Anterior cingulate cortex (tissue), 58 donors: ENCODE results near the gene INPP5A.

Source experiments
- DNase-seq, 58 donors: peaks; one replicate each; lab custom pipeline; 2025; lab: John Stamatoyannopoulos, UW

INPP5A gene

DNA sequence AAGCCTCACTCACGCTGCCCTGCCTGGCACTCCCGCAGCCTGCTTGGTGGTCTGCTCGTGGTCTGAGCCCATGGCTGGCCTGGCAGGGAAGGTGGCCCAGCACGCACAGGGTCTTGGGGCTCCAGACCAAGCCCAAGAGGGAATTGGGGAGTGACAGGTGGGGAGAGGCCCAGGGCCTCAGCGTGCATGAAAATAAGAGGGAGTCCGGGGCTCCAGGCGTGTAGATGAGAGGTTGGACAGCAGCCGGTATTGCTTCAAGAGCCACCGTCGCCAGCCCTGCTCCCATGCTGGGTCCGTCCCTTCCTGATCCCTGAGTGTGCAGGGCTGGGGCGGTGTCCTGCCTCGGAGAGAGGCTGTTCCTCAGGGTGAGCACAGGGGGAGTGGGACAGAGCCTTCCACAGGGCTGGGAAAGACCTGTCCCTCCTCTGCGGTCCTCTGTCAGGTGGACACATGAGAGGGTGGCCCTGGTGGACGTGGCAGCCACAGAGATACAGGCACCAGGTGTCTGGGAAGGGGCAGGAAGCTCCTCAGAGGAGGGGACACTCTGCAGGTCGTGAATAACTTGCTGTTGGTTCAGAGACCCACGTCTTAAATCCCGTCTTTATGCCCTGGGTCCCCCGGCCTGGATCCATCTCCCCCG lies 113.1 kb downstream of the INPP5A start:
- DNase-seq, result no peak

GRCh38 chr10:132651511-132652029 lies 114.0 kb downstream of the INPP5A start:
- no peak for DNase-seq

- no peak for DNase-seq
Measured at GRCh38 chr10:132652446-132652845, 114.9 kb downstream of the INPP5A start.

GRCh38 chr10:132652936-132653590 lies 115.5 kb downstream of the INPP5A start:
- DNase-seq, result no peak

- no peak for DNase-seq
Measured at GRCh38 chr10:132653721-132654120, 116.1 kb downstream of the INPP5A start.

- no peak for DNase-seq
Measured at GRCh38 chr10:132654121-132654571, 116.6 kb downstream of the INPP5A start.

- DNase-seq, result peak in 52 of 58 donors; percentile 13 to 81 (median 50)
Measured at GRCh38 chr10:132654708-132655661, 117.4 kb downstream of the INPP5A start.

DNA sequence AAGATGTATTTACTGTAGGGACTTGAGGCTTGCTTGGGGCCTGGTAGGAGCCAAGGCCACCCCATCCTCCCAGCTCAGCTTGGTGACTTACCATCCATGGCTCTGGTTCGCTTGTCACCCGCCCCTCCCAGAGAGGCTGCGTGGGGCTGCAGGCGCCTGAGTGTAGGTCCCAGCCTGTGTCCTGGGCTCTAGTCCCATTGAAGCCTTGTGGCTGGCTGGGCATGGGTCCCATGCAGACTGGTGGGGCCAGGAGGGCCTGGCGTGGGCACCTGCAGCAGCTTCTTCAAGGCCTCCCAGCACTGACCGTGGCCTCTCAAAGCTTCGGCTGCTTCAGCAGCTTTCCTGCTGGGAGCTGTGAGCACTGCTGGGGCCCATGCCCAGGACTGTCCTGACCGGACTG lies 118.1 kb downstream of the INPP5A start:
- DNase-seq, result no peak

DNA sequence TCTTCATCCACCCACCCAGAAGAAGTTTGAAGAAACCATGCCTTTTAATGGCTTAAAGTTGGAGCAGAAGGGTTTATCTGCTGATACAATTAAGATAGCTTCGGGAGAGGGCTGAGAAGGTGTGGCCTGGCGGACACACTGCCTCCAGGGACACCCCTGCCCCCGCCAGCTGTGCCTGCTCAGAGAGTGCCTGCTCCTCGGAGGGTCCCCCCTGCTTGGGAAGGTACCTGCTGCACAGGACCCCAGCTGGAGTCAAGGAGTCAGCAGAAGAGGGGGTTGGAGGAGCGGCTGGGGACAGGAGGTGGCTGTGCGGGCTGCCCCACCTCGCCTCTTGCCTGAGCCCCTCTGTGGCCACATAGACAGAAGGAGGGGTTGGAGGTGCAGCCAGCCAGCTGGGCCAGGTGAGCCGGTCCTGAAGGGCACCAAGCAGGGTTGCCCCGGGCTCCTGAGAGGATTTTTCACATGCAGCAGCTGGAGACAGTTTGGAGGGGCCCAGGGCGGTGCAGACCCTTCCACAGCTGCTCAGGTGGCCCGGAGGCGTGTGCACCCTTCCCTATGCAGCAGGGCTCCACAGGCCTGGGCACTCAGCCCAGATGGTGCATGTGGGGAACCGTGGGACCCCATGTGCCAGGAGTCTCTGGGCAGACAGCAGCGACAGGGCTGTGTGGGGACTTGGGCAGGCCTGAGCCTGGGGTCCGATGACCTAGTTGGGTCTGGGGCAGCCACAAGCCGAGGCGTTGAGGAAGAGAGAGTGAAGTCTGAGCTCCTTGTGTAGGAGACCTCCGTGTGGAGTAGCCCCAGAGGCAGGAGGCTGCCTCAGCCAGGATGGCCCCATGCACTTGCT lies 118.9 kb downstream of the INPP5A start:
- DNase-seq, result no peak

DNA sequence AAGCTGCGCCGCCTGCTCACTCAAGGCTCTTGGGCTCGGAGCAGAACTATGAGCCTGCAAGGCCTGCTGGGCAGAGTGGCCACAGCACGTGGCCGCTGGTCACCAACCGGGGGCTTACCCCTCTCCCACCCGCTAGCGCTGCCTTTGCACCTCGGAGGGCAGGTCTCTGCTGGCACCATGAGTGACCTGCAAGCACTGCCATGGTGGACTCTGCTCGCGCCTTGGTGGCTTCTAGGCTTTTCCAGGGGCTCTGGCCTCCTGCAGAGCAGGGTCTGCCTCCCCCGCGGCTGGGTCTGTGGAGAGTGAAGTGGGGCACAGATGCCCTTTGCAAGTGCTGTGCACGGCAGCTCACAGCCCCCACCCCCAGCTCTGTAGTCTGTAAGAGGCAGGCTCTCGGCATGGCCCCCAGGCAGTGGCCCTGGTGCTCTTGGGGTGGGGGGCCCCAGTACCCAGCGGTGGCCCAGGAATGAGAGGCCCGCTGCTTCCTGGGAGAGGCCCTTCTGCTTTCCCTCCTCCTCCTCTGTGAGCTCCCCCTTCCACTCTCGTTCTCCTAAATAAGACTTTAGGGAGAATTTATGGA lies 119.6 kb downstream of the INPP5A start:
- DNase-seq, result no peak

DNA sequence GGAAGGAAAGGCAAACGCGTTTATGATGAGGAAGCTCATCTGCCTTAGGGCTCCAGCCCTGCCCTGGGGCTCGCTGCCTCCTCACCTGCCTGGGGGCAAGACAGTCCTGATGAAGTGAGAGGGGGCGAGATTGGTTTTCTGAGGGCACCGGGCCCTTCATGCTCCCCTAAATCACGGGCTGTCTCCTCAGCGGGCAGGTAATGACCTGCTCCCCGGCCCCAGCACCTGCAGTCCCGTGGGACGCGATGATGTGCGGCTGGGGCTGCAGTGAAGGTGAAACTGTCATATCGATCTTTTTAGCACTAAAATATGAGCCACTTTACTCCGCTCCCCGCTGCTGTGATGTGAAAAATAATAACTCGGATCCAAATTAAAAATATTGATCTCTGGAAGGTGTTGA lies 120.2 kb downstream of the INPP5A start:
- no peak for DNase-seq

GRCh38 chr10:132658546-132659205 lies 121.1 kb downstream of the INPP5A start:
- DNase-seq, result no peak

GRCh38 chr10:132659206-132660091 lies 121.9 kb downstream of the INPP5A start:
- no peak for DNase-seq

GRCh38 chr10:132660385-132660784 lies 122.8 kb downstream of the INPP5A start:
- DNase-seq, result no peak

- no peak for DNase-seq
Measured at GRCh38 chr10:132662186-132662920, 124.8 kb downstream of the INPP5A start.

DNA sequence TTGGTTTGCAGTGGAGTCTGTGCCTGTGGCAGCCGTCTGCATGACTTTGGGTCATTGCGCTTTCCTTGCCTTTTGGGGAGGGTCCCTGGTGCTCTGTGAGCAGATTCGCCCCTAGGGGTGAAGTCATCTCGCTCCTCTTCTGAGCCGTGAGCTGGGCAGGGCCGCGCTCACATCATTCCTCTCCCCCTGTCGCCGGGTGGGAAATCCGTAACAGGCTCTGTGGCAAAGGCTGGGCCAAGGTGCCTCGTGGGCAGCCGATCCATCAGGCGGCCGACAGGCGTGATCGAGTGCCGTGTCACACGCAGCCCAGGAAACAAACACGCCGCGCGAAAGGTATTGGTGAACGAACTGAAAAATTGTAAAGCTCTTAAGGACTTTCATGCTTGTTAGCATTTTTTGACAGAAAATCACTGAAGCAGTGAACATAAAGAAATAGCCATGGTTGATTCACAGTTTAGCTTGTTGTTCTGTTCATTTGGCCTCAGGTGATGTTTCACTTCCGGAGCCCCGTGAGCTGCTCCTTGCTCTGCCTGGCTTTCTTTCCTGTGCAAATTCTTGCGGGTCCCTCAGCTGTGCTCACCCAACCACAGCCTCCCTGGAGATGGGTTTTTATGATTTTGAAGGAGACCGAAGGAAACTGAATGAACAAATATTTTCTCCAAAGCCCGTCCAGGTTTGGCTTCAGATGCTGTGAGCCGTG lies 126.2 kb downstream of the INPP5A start:
- DNase-seq, result no peak

DNA sequence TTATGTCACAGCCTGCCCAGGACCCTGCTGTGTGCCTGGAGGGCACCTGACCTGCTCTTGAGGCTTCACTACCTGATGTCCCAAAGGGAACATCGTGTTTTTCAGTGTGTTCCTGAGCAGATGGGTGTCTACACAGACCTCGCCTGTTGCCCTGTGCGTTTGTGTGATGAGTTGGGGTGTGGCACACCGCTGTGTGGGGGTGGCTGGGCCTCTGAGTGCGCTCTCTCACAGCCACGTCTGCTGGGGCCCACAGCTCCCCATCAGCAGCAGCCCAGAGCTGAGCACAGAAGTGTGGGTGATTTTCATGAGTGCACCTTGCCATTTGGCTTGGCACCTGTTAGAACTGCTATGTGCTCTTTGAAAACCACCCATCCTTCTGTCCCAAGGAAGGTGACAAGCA lies 126.8 kb downstream of the INPP5A start:
- DNase-seq, result no peak
